Liver (tissue), 3 donors: ENCODE results near the gene CREBL2.

ENCODE experiments used
- EGR1 ChIP-seq, 2 donors: IDR thresholded peaks; 2 replicates each; pipeline ENCODE4 v1.6.1; 2016 to 2018; ENCODE audit warnings: antibody characterized with exemption in 2 of 2, low read depth in 2 of 2
- GABPA ChIP-seq, 2 donors: IDR thresholded peaks in 1 of 2; conservative IDR thresholded peaks in 1 of 2; 2 replicates each; pipeline ENCODE4 v1.6.1; 2016; ENCODE audit warnings: antibody characterized with exemption in 2 of 2, mild to moderate bottlenecking in 1 of 2, moderate library complexity in 1 of 2
- JUND ChIP-seq, 2 donors: IDR thresholded peaks; 2 replicates each; pipeline ENCODE4 v1.6.1; 2016; ENCODE audit warnings: antibody characterized with exemption in 2 of 2
- RAD21 ChIP-seq, 2 donors: IDR thresholded peaks; 2 replicates each; pipeline ENCODE4 v1.6.1; 2016; ENCODE audit warnings: antibody characterized with exemption in 2 of 2, mild to moderate bottlenecking in 2 of 2
- RXRA ChIP-seq, 2 donors: IDR thresholded peaks; 2 replicates each; pipeline ENCODE4 v1.6.1; 2017 to 2018; ENCODE audit warnings: antibody characterized with exemption in 2 of 2, mild to moderate bottlenecking in 1 of 2
- SP1 ChIP-seq: IDR thresholded peaks from 2 replicates; pipeline ENCODE4 v1.6.1; 2018; ENCODE audit warnings: antibody characterized with exemption, mild to moderate bottlenecking
- TAF1 ChIP-seq: conservative IDR thresholded peaks from 2 replicates; pipeline ENCODE4 v1.6.1; 2016; ENCODE audit warnings: antibody characterized with exemption, mild to moderate bottlenecking
- TF ChIP-seq, protein P1 (sequence below): fragments of 150-350 bp; IDR thresholded peaks from 2 replicates; pipeline ENCODE4 v1.5.1; 2017; ENCODE audit warnings: improper control_type of control experiment, low read depth, low read length; ENCODE audit not compliant: missing input control
- TF ChIP-seq, protein P2 (sequence below): IDR thresholded peaks from 2 replicates; pipeline ENCODE4 v1.6.1; 2016; ENCODE audit warnings: antibody characterized with exemption
- TF ChIP-seq, protein P3 (sequence below): IDR thresholded peaks from 2 replicates; pipeline ENCODE4 v1.6.1; 2016; ENCODE audit warnings: antibody characterized with exemption, mild to moderate bottlenecking
- TF ChIP-seq, protein P4 (sequence below): IDR thresholded peaks from 2 replicates; pipeline ENCODE4 v1.6.1; 2016; ENCODE audit warnings: antibody characterized with exemption
- TF ChIP-seq, protein P5 (sequence below): IDR thresholded peaks from 2 replicates; pipeline ENCODE4 v1.6.1; 2016; ENCODE audit warnings: antibody characterized with exemption
- donor health status: healthy.
- donor health status: healthy.

DNA sequence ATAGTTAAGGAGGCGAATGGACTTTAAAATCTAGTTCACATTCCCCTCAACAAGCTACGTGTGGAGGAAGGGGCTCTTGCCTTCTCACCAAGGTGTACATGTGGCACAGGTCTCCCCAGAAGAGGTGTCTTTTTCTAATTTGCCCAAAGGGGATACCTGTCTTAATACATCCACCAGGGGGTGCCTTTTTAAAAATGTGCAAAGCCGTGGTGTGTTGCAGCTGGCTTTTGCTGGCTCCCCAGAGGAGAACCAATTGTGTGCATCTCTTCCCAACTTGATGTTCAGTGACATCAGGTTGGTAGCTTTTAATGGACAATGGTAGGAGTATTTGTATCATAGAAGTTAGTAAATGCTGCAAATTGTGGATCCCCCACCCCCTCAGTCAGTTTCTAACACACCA is 33.8 kb downstream of the CREBL2 start:
- TF ChIP-seq, protein P1, sequence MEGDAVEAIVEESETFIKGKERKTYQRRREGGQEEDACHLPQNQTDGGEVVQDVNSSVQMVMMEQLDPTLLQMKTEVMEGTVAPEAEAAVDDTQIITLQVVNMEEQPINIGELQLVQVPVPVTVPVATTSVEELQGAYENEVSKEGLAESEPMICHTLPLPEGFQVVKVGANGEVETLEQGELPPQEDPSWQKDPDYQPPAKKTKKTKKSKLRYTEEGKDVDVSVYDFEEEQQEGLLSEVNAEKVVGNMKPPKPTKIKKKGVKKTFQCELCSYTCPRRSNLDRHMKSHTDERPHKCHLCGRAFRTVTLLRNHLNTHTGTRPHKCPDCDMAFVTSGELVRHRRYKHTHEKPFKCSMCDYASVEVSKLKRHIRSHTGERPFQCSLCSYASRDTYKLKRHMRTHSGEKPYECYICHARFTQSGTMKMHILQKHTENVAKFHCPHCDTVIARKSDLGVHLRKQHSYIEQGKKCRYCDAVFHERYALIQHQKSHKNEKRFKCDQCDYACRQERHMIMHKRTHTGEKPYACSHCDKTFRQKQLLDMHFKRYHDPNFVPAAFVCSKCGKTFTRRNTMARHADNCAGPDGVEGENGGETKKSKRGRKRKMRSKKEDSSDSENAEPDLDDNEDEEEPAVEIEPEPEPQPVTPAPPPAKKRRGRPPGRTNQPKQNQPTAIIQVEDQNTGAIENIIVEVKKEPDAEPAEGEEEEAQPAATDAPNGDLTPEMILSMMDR: peak; percentile 41
- no peak for TF ChIP-seq SP1
- TF ChIP-seq RAD21 (IDR thresholded peaks at IDR 0.05): peak; percentile 48 to 77
- no peak for TF ChIP-seq TAF1
- TF ChIP-seq, protein P2, sequence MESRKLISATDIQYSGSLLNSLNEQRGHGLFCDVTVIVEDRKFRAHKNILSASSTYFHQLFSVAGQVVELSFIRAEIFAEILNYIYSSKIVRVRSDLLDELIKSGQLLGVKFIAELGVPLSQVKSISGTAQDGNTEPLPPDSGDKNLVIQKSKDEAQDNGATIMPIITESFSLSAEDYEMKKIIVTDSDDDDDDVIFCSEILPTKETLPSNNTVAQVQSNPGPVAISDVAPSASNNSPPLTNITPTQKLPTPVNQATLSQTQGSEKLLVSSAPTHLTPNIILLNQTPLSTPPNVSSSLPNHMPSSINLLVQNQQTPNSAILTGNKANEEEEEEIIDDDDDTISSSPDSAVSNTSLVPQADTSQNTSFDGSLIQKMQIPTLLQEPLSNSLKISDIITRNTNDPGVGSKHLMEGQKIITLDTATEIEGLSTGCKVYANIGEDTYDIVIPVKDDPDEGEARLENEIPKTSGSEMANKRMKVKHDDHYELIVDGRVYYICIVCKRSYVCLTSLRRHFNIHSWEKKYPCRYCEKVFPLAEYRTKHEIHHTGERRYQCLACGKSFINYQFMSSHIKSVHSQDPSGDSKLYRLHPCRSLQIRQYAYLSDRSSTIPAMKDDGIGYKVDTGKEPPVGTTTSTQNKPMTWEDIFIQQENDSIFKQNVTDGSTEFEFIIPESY: no peak
- TF ChIP-seq, protein P3, sequence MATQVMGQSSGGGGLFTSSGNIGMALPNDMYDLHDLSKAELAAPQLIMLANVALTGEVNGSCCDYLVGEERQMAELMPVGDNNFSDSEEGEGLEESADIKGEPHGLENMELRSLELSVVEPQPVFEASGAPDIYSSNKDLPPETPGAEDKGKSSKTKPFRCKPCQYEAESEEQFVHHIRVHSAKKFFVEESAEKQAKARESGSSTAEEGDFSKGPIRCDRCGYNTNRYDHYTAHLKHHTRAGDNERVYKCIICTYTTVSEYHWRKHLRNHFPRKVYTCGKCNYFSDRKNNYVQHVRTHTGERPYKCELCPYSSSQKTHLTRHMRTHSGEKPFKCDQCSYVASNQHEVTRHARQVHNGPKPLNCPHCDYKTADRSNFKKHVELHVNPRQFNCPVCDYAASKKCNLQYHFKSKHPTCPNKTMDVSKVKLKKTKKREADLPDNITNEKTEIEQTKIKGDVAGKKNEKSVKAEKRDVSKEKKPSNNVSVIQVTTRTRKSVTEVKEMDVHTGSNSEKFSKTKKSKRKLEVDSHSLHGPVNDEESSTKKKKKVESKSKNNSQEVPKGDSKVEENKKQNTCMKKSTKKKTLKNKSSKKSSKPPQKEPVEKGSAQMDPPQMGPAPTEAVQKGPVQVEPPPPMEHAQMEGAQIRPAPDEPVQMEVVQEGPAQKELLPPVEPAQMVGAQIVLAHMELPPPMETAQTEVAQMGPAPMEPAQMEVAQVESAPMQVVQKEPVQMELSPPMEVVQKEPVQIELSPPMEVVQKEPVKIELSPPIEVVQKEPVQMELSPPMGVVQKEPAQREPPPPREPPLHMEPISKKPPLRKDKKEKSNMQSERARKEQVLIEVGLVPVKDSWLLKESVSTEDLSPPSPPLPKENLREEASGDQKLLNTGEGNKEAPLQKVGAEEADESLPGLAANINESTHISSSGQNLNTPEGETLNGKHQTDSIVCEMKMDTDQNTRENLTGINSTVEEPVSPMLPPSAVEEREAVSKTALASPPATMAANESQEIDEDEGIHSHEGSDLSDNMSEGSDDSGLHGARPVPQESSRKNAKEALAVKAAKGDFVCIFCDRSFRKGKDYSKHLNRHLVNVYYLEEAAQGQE: no peak
- TF ChIP-seq JUND (IDR thresholded peaks at IDR 0.05): no peak
- no peak for TF ChIP-seq GABPA (IDR thresholded peaks at IDR 0.05 in 1 of 2, conservative IDR thresholded peaks at IDR 0.05 in 1 of 2)
- TF ChIP-seq, protein P4, sequence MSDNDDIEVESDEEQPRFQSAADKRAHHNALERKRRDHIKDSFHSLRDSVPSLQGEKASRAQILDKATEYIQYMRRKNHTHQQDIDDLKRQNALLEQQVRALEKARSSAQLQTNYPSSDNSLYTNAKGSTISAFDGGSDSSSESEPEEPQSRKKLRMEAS: no peak
- TF ChIP-seq EGR1 (IDR thresholded peaks at IDR 0.05; ENCODE audit: low read depth in 2 of 2): no peak
- TF ChIP-seq RXRA (IDR thresholded peaks at IDR 0.05): no peak
- TF ChIP-seq, protein P5, sequence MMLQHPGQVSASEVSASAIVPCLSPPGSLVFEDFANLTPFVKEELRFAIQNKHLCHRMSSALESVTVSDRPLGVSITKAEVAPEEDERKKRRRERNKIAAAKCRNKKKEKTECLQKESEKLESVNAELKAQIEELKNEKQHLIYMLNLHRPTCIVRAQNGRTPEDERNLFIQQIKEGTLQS: no peak
